GM18520 (cell line): ENCODE data around the gene HSD3B7.

Source experiments
- ATAC-seq: cut with Tn5 transposase; IDR thresholded peaks from one replicate; pipeline ENCODE4 v1.9.1; 2021; ENCODE audit not compliant: unreplicated experiment

Gene HSD3B7

GRCh38 chr16:30982548-30983288 is 2.3 kb upstream of the HSD3B7 start:
- ATAC-seq: no peak

- no peak for ATAC-seq
Measured at GRCh38 chr16:30983289-30983889, 1.6 kb upstream of the HSD3B7 start.

GRCh38 chr16:30983898-30984610 is 953 bp upstream of the HSD3B7 start:
- no peak for ATAC-seq

- no peak for ATAC-seq
Measured at GRCh38 chr16:30985401-30986128, 558 bp downstream of the HSD3B7 start.

- ATAC-seq: no peak
Measured at GRCh38 chr16:30986129-30986991, 1.4 kb downstream of the HSD3B7 start.

GRCh38 chr16:30987581-30988190 is 2.7 kb downstream of the HSD3B7 start:
- no peak for ATAC-seq

- ATAC-seq: no peak
Measured at GRCh38 chr16:30989469-30990047, 4.6 kb downstream of the HSD3B7 start.

- no peak for ATAC-seq
Measured at GRCh38 chr16:30990105-30990504, 5.1 kb downstream of the HSD3B7 start.

GRCh38 chr16:30991052-30991451 is 6.0 kb downstream of the HSD3B7 start:
- ATAC-seq: no peak

GRCh38 chr16:30992276-30992780 is 7.3 kb downstream of the HSD3B7 start:
- ATAC-seq: no peak

- no peak for ATAC-seq
Measured at GRCh38 chr16:30992931-30993816, 8.2 kb downstream of the HSD3B7 start.

GRCh38 chr16:30995927-30996323 is 10.9 kb downstream of the HSD3B7 start:
- ATAC-seq: no peak

- ATAC-seq: no peak
Measured at GRCh38 chr16:30996324-30996984, 11.4 kb downstream of the HSD3B7 start.

- ATAC-seq: no peak
Measured at GRCh38 chr16:30996985-30997724, 12.1 kb downstream of the HSD3B7 start.

- no peak for ATAC-seq
Measured at GRCh38 chr16:30997725-30998711, 13.0 kb downstream of the HSD3B7 start.
